Occipital lobe (tissue), 2 donors: ENCODE measurements around the gene AFAP1L1. TPM values are rescaled to one million over a fixed set of nuclear protein-coding genes. Genes with fewer than 3 reads are reported as not detected.

Experiments used
- DNase-seq: peaks from one replicate; lab custom pipeline; 2025; lab: John Stamatoyannopoulos, UW
- total RNA-seq: library from RNA; depleted of rRNA; stranded (reverse); fragments of >200 nt; gene quantifications from one replicate; pipeline ENCODE4 v1.2.3, GENCODE V29; 2014

AFAP1L1 gene
- total RNA-seq, 1 donor from 2014 or later, result 3.7 TPM

- no peak for DNase-seq
These were observed 43.0 kb downstream of the AFAP1L1 start for GRCh38 chr5:149314571-149315111.

DNA sequence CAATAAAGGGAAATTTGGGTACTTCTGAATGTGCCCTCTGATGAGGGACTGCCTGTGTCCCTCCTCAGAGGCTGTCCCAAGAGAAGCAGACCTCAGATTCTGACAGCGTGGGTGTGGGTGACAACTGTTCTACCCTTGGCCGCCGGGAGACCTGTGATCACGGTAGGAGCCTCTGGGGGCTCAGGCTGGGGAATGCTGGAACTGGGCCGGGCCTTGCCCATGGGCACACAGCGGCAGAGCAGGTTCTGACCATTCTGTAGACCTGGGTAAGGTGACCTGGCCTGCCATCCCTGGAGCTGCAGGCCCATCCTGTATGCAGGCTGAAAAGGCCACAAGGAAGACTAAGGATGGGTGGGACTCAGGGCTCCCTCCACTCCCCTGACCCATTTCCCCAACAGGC, 44.1 kb downstream of the AFAP1L1 start:
- no peak for DNase-seq

- DNase-seq, result no peak
These were observed 45.8 kb downstream of the AFAP1L1 start for GRCh38 chr5:149317281-149318048.

GRCh38 chr5:149319174-149319573, 47.5 kb downstream of the AFAP1L1 start:
- DNase-seq, result no peak

DNA sequence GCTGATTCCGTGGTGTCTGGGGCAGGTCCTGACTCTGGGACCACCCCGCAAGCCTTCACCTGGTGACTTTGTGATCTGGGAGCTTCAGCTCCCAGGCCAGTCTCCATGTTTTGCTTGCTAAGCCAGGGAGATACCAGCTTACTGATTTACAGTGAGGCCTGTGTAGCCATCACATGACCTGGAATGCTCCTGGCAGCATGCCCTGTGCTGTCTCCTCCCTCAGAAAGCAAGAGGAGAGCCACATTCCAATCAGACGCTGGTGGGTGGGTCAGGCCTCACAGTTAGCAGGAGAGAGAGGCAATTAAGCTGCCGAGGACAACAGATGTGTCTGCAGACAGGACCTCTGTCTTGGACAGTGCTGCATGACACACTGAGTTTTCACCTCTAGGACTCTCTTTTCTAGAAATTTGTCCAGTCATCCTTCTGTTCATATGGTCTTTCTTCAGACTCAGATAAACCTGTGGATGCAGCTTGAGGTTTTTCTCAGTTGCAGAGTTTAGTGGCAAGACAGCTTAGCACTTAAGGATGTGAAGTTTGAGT, 49.2 kb downstream of the AFAP1L1 start:
- DNase-seq, result peak; percentile 10

- DNase-seq, result no peak
These were observed 50.9 kb downstream of the AFAP1L1 start for GRCh38 chr5:149322518-149322917.

GRCh38 chr5:149323210-149323609, 51.6 kb downstream of the AFAP1L1 start:
- no peak for DNase-seq

GRCh38 chr5:149323621-149324205, 52.1 kb downstream of the AFAP1L1 start:
- no peak for DNase-seq

DNA sequence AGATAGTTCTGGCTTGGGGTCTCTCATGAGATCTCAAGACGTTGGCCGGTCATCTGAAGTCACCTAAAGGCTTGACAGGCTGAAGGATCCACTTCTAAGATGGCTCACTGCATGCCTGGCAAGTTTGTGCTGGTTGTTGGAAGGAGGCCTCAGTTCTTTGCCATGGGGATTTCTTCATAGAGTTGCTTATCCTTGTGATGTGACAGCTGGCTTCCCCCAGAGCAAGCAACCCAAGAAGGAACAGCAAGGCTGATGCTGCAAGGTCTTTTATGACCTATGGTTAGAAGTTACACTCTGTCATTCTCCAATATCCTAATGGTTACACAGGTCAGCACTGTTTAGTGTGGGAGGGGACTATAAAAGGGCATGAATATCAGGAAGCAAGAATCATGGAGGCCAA, 53.0 kb downstream of the AFAP1L1 start:
- no peak for DNase-seq

DNA sequence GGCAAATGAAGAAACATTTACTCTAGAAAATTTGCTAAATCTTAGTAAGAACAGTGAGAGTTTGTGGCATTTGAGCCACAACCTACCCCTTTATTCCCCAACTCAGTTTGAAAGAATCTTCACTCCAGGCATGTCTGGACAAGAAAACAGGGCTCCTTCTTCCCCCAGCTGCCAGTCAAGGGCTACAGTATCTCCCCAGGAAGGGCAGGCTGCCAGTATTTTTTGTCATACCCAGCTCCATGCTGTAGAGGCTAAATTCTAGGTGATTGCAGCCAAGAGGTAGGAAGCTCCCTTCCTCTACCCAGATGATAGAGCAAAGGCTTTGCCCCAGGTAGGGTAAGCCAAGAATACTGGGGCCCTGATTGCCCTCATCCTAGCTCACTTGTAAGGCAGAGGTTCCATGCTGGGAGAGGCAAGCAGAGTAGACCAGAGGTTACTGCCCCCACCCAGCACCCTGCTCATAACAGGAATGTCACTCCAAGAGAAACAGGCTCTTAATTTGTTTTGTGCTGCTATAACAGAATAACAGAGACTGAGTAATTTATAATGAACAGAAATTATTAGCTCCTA, 53.6 kb downstream of the AFAP1L1 start:
- no peak for DNase-seq

GRCh38 chr5:149325894-149326293, 54.2 kb downstream of the AFAP1L1 start:
- DNase-seq, result no peak

- DNase-seq, result no peak
These were observed 55.0 kb downstream of the AFAP1L1 start for GRCh38 chr5:149326611-149327010.

- no peak for DNase-seq
These were observed 56.5 kb downstream of the AFAP1L1 start for GRCh38 chr5:149328177-149328576.

GRCh38 chr5:149333711-149334443, 62.2 kb downstream of the AFAP1L1 start:
- no peak for DNase-seq

- DNase-seq, result no peak
These were observed 66.1 kb downstream of the AFAP1L1 start for GRCh38 chr5:149337736-149338135.

DNA sequence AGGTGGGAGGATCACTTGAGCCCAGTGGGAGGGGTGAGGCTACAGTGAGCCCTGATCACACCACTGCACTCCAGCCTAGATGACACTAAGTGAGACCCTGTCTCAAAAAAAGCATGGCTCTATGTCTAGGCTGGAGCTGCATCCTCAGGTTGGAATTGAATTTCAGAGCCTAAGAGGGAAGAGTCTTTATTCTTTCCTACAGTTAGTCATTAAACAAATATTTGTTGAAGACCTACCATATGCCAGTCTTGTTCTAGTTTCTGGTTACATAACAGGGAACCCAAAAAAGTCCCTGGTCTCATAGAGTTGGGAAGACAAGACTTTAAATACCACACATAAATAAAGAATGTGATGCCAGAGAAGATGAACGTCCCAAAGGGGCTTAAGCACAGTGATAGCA, 66.7 kb downstream of the AFAP1L1 start:
- DNase-seq, result no peak

- DNase-seq, result no peak
These were observed 69.3 kb downstream of the AFAP1L1 start for GRCh38 chr5:149340920-149341319.

GRCh38 chr5:149341876-149342275, 70.2 kb downstream of the AFAP1L1 start:
- DNase-seq, result no peak

DNA sequence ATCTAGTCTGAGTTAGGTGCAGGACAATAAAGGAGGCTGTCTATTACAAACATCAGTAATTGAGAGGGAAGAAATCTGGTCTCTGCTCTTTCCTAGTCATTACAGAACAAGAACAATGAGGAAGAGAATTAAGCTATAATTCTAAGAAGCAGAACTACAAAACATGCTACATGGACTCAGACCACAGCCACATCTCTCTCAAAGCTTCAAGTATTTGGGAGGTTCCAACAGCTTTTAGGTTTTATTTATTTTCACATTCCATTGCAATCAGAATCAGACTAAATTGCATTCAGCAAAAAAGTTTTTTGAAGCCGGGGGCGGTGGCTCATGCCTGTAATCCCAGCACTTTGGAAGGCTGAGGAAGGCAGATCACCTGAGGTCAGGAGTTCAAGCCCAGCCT, 72.5 kb downstream of the AFAP1L1 start:
- no peak for DNase-seq

DNA sequence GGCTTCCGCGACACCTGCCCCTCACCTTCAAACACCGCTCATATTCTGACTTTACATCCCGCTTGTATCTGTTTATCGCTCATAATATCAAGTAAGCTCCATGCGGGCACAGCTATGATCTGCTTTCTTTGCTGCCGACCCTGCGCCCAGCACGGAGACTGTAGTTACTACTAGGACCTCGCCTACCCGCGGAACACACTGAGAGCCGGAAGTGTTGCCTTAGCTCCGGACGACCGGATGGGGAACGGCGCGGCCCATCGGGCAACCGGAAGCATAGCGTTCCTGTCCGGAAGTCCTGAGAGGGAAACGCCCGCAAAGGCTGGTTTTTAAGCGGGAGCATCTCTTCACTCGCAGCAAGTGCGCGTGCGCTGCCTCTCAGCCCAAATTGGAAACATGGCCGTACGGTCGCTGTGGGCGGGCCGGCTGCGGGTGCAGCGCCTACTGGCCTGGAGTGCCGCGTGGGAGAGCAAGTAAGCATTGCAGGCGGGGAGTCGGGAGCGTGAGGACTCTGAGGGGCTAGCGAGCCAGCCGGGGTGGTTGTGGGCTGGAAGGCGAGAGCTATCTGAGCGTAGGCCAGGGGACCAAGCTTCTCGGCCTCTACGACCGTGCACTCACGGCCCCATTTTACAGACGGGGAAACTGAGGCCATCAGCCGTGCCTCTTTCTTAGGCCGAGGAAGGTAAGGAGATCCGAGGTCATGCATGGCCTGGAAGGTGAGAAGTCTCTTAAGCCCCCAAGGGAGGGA, 73.7 kb downstream of the AFAP1L1 start, which contains the start of gene GRPEL2:
Gene GRPEL2, plus strand, starts transcription at position 353 of the 745 bp plus-strand sequence. Its CDS starts 41 bp downstream, at position 394.
- DNase-seq, result peak; percentile 94

- no peak for DNase-seq
These were observed 74.2 kb downstream of the AFAP1L1 start for GRCh38 chr5:149345892-149346222.
